ENCODE results near the gene CLRN3. TPM values are rescaled to one million over a fixed set of nuclear protein-coding genes. Genes with fewer than 3 reads are reported as not detected.

The CLRN3 gene
- total and polyA plus RNA-seq, 9 of the 15 experiments (the other 6 are each of a cell fraction or from before 2014, with no cell fraction given) = not detected

DNA sequence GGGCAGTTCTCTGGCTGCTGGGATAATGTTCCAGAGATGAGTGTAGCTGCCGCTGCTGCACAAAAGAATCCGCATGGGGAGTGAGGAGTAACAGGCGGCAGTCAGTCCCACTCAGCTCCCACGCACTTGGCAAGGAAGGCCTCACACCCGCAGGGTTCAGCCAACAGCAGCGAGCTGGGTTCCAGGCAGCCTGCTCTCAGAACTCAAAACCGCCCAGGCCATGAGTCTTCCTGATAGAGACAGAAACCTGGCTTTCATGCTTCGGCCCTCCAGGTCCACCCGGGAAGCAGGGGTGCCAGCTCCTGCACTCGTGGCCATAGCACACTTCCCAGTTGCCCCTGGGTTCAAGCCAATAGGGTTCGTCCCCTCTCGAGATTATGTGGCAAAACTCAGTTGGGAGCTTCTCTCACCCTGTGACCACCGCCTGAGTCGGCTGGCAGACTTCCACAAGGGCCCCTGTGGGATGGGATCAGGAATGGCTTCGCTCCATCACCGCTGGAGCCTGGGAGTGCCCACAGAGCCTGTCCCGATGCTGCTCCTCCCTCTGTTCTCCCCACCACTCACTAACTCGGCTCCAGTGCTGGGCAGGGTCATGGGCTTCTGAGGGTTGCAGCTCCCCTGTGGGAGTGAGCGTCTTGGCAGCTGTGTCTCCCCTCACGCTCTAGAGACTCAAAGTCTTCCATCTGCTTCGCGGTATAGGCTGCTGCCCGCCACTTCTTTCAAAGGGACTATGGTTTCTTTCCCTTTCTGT lies 20.6 kb downstream of the CLRN3 start:
- Histone ChIP-seq H3K79me2 (ENCODE audit: control insufficient read depth, insufficient read depth, low read length) (no peaks in the 10 kb centered on the region), H3K27ac (ENCODE audit: extremely low read depth, low read depth, low read length) (no peak overlapping the region), H4K20me1 (replicated peaks; ENCODE audit: control insufficient read depth, insufficient read depth, low read length) (no peaks in the 10 kb centered on the region), H3K4me3 (no peak overlapping the region), H3K27me3 (ENCODE audit: control insufficient read depth in 2 of 2, insufficient read depth in 2 of 2, low read length in 2 of 2) (peaks cover 0 to 13% of the 10 kb centered on the region in 2 experiments; a peak in 2 of 5 replicates), H3K9me1 (ENCODE audit: control insufficient read depth, insufficient read depth, low read length) (no peaks in the 10 kb centered on the region), H3K4me1 (replicated peaks in 1 of 2; ENCODE audit: control insufficient read depth in 2 of 2, insufficient read depth in 2 of 2, low read length in 2 of 2) (no peaks in the 10 kb centered on the region), H3K9ac (ENCODE audit: insufficient read depth in 1 of 2, low read depth in 2 of 2, low read length in 2 of 2) (no peak overlapping the region), H3K4me2 (ENCODE audit: insufficient read depth, low read length) (no peak overlapping the region), H3K36me3 (ENCODE audit: control insufficient read depth, insufficient read depth, low read length) (no peaks in the 10 kb centered on the region), H3K9me3 (replicated peaks; ENCODE audit: control insufficient read depth, insufficient read depth, low read depth, low read length) (no peaks in the 10 kb centered on the region), H2AFZ (ENCODE audit: low read depth, low read length) (no peak overlapping the region)
- no peak for FAIRE-seq
- CTCF ChIA-PET (ENCODE audit: low intra/inter-chr PET ratio) = interaction anchor here (0.7 kb wide), 1 partner anchor 139 kb away, joined by 3 read pairs; no protein-coding TSS in a partner anchor
- WGBS (ENCODE audit: insufficient coverage, low coverage, missing lambda C conversion rate) = 0% methylated on average over 16 of the region's 23 CpGs
- intact Hi-C loops (cut with micrococcal nuclease) = no loop called here
- TF ChIP-seq ZKSCAN8 (CRISPR knock-in tag; IDR thresholded peaks at IDR 0.05) (no peak), ZNF444 (CRISPR knock-in tag; IDR thresholded peaks at IDR 0.05) (no peak), SRSF9 (IDR thresholded peaks at IDR 0.05; ENCODE audit: borderline replicate concordance, low read depth, low read length) (no peak), ZNF644 (tag; IDR thresholded peaks at IDR 0.05; ENCODE audit: low read depth) (no peak)
- TF ChIP-seq, protein P1, sequence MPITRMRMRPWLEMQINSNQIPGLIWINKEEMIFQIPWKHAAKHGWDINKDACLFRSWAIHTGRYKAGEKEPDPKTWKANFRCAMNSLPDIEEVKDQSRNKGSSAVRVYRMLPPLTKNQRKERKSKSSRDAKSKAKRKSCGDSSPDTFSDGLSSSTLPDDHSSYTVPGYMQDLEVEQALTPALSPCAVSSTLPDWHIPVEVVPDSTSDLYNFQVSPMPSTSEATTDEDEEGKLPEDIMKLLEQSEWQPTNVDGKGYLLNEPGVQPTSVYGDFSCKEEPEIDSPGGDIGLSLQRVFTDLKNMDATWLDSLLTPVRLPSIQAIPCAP (CRISPR knock-in tag; IDR thresholded peaks at IDR 0.05; ENCODE audit: borderline replicate concordance) = no peak
- ATAC-seq = no peak
- DNase-seq (ENCODE audit: extremely low read depth in 1 of 4, low spot score in 3 of 4) = no peak
- POLR2A ChIA-PET = no interaction called here
- in situ Hi-C loops (cut with MboI) = no loop called here
- no TSS peak for BruUV-seq (replicated peaks)
